Adrenal gland (tissue), 5 donors: ENCODE results near the gene ABHD16A.
A peak's percentile ranks its signal among the peaks of the same experiment; 100 is the strongest.

Experiments used
- CTCF ChIP-seq, 6 experiments: fragments of 450-650 bp in 4 of 6; fragments of 200-600 bp in 2 of 6; sonication (generic) in 1 of 6; IDR thresholded peaks; 1 replicate in 5 of 6; 2 replicates in 1 of 6; pipeline versions ENCODE4 v1.5.1 to v1.8.0; 2016 to 2021; ENCODE audit warnings: antibody characterized with exemption in 6 of 6, mild to moderate bottlenecking in 2 of 6, moderate library complexity in 1 of 6
- POLR2A ChIP-seq, 2 donors: fragments of 450-650 bp; IDR thresholded peaks; one replicate each; pipeline ENCODE4 v1.6.1; 2017; ENCODE audit warnings: antibody characterized with exemption in 2 of 2, mild to moderate bottlenecking in 2 of 2, moderate library complexity in 1 of 2
- donor health status: DM: no; HTN: no; CAD: no.

GRCh38 chr6:31702819-31703716 lies at the start of gene ABHD16A:
- TF ChIP-seq CTCF (IDR thresholded peaks at IDR 0.05), result peak in 3 of 6 experiments; percentile 12 to 19 (median 18)
- TF ChIP-seq POLR2A (IDR thresholded peaks at IDR 0.05), result peak; percentile 91
